Progenitor cell of endocrine pancreas (in vitro differentiated cells): ENCODE measurements around the gene PRR22. TPM values are rescaled to one million over a fixed set of nuclear protein-coding genes. Genes with fewer than 3 reads are reported as not detected.

Experiments used
- DNase-seq: peaks from one replicate; pipeline ENCODE4 v3.0.0; 2021; ENCODE audit warnings: low spot score; ENCODE audit not compliant: unreplicated experiment
- H3K27ac Mint-ChIP-seq: 2 replicates; pipeline ENCODE4 v1.8.0; 2021; ENCODE audit warnings: mild to moderate bottlenecking, moderate library complexity, mixed read lengths
- H3K27me3 Mint-ChIP-seq: 2 replicates; pipeline ENCODE4 v1.8.0; 2021; ENCODE audit warnings: mixed read lengths
- H3K36me3 Mint-ChIP-seq: 2 replicates; pipeline ENCODE4 v1.8.0; 2022; ENCODE audit warnings: mixed read lengths; ENCODE audit not compliant: insufficient read depth
- H3K4me1 Mint-ChIP-seq: 2 replicates; pipeline ENCODE4 v1.8.0; 2021; ENCODE audit warnings: low read depth, mixed read lengths
- H3K4me3 Mint-ChIP-seq: 2 replicates; pipeline ENCODE4 v1.8.0; 2021; ENCODE audit warnings: low read depth, mild to moderate bottlenecking, moderate library complexity, mixed read lengths
- H3K9me3 Mint-ChIP-seq: 2 replicates; pipeline ENCODE4 v1.8.0; 2021; ENCODE audit warnings: low read depth, mixed read lengths
- CTCF ChIP-seq: fragments of 200-600 bp; sonication (generic); IDR thresholded peaks from one replicate; pipeline ENCODE4 v1.5.0; 2021; ENCODE audit warnings: antibody characterized with exemption, mild to moderate bottlenecking; ENCODE audit not compliant: unreplicated experiment
- total RNA-seq: library from RNA; stranded (reverse); gene quantifications from 2 replicates; pipeline ENCODE4 v1.2.1, GENCODE V29; 2021

PRR22 gene
- total RNA-seq, 1 donor from 2014 or later: 5.8 TPM

GRCh38 chr19:5774921-5775320 lies 9.6 kb downstream of the PRR22 start:
- Mint-ChIP-seq H3K27ac (no peak overlapping the region), H3K27me3 (no peaks in the 10 kb centered on the region), H3K4me3 (no peak overlapping the region), H3K36me3 (no peaks in the 10 kb centered on the region), H3K4me1 (no peaks in the 10 kb centered on the region), H3K9me3 (no peaks in the 10 kb centered on the region)
- TF ChIP-seq CTCF: no peak
- no peak for DNase-seq

- H3K9me3 Mint-ChIP-seq: no peaks in the 10 kb centered on the region
- no peak overlapping the region for H3K27ac Mint-ChIP-seq
- no peaks in the 10 kb centered on the region for H3K4me1 Mint-ChIP-seq
- DNase-seq: no peak
- TF ChIP-seq CTCF: no peak
- no peaks in the 10 kb centered on the region for H3K27me3 Mint-ChIP-seq
- no peaks in the 10 kb centered on the region for H3K36me3 Mint-ChIP-seq
- no peak overlapping the region for H3K4me3 Mint-ChIP-seq
These were observed 11.3 kb downstream of the PRR22 start for GRCh38 chr19:5773276-5773675.

- Mint-ChIP-seq H3K27ac (no peak overlapping the region), H3K27me3 (no peaks in the 10 kb centered on the region), H3K4me1 (no peaks in the 10 kb centered on the region), H3K9me3 (no peaks in the 10 kb centered on the region), H3K4me3 (no peak overlapping the region), H3K36me3 (no peaks in the 10 kb centered on the region)
- DNase-seq: no peak
- TF ChIP-seq CTCF: no peak
These were observed 12.1 kb downstream of the PRR22 start for GRCh38 chr19:5772416-5772815.

- Mint-ChIP-seq H3K9me3 (no peaks in the 10 kb centered on the region), H3K27me3 (no peaks in the 10 kb centered on the region), H3K4me3 (no peak overlapping the region), H3K36me3 (no peaks in the 10 kb centered on the region), H3K27ac (no peak overlapping the region), H3K4me1 (no peaks in the 10 kb centered on the region)
- DNase-seq: no peak
- no peak for TF ChIP-seq CTCF
These were observed 16.6 kb downstream of the PRR22 start for GRCh38 chr19:5767949-5768348.

GRCh38 chr19:5765220-5765619 lies 19.3 kb downstream of the PRR22 start:
- no peaks in the 10 kb centered on the region for H3K4me1 Mint-ChIP-seq
- no peak for TF ChIP-seq CTCF
- no peaks in the 10 kb centered on the region for H3K36me3 Mint-ChIP-seq
- no peak overlapping the region for H3K27ac Mint-ChIP-seq
- H3K4me3 Mint-ChIP-seq: no peak overlapping the region
- H3K27me3 Mint-ChIP-seq: peaks cover 12% of the 10 kb centered on the region
- DNase-seq: no peak
- peaks cover 4% of the 10 kb centered on the region for H3K9me3 Mint-ChIP-seq
